ENCODE measurements around the gene NME7.

Gene NME7

GRCh38 chr1:169120066-169120465 is 247.5 kb downstream of the NME7 start:
- Mint-ChIP-seq H3K27ac (ENCODE audit: low read depth) (no peak overlapping the region), H3K36me3 (ENCODE audit: insufficient read depth) (peaks cover 2% of the 10 kb centered on the region), H3K27me3 (no peaks in the 10 kb centered on the region), H3K9me3 (no peaks in the 10 kb centered on the region), H3K4me3 (no peak overlapping the region), H3K4me1 (no peaks in the 10 kb centered on the region)
- no peak for DNase-seq (ENCODE audit: low spot score in 2 of 2)
- ATAC-seq (replicated peaks; ENCODE audit: extremely low read depth, poor library complexity, severe bottlenecking): no peak

- Mint-ChIP-seq H3K4me1 (no peaks in the 10 kb centered on the region), H3K27me3 (no peaks in the 10 kb centered on the region), H3K36me3 (ENCODE audit: insufficient read depth) (peaks cover 4% of the 10 kb centered on the region), H3K4me3 (no peak overlapping the region), H3K27ac (ENCODE audit: low read depth) (no peak overlapping the region), H3K9me3 (no peaks in the 10 kb centered on the region)
- DNase-seq (ENCODE audit: low spot score in 2 of 2) (no peak), ATAC-seq (replicated peaks; ENCODE audit: extremely low read depth, poor library complexity, severe bottlenecking) (no peak)
Measured at GRCh38 chr1:169119405-169119804, 248.2 kb downstream of the NME7 start.

DNA sequence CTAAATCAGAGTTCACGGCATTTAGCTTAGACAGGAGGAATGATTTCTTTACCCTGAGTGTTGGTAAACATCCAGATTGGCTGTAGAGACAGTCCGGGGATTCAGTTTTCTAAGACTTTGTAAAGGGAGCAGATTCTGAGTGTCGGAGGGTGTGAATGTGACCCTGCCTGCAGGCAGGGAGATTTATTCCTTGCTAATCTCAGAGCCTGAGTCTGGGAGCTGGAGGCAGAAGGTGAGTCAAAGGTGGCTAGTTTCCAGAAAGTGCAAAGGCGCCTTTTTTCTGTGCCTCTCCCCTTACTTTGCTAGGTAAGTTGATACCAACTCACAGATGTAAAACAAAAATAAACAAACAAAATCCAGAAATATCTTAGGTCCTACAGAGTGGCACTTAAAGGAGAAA is 249.4 kb downstream of the NME7 start:
- Mint-ChIP-seq H3K27ac (ENCODE audit: low read depth) (no peak overlapping the region), H3K9me3 (no peaks in the 10 kb centered on the region), H3K36me3 (ENCODE audit: insufficient read depth) (peaks cover 4% of the 10 kb centered on the region), H3K27me3 (no peaks in the 10 kb centered on the region), H3K4me1 (no peaks in the 10 kb centered on the region), H3K4me3 (no peak overlapping the region)
- ATAC-seq (replicated peaks; ENCODE audit: extremely low read depth, poor library complexity, severe bottlenecking) (no peak), DNase-seq (ENCODE audit: low spot score in 2 of 2) (no peak)

GRCh38 chr1:169117599-169117998 is 250.0 kb downstream of the NME7 start:
- no peaks in the 10 kb centered on the region for H3K9me3 Mint-ChIP-seq
- peaks cover 4% of the 10 kb centered on the region for H3K36me3 Mint-ChIP-seq (ENCODE audit: insufficient read depth)
- no peaks in the 10 kb centered on the region for H3K4me1 Mint-ChIP-seq
- no peaks in the 10 kb centered on the region for H3K27me3 Mint-ChIP-seq
- H3K4me3 Mint-ChIP-seq: no peak overlapping the region
- H3K27ac Mint-ChIP-seq (ENCODE audit: low read depth): no peak overlapping the region
- no peak for DNase-seq (ENCODE audit: low spot score in 2 of 2)
- no peak for ATAC-seq (replicated peaks; ENCODE audit: extremely low read depth, poor library complexity, severe bottlenecking)

- Mint-ChIP-seq H3K27me3 (no peaks in the 10 kb centered on the region), H3K9me3 (no peaks in the 10 kb centered on the region), H3K36me3 (ENCODE audit: insufficient read depth) (peaks cover 4% of the 10 kb centered on the region), H3K27ac (ENCODE audit: low read depth) (no peak overlapping the region), H3K4me1 (no peaks in the 10 kb centered on the region), H3K4me3 (no peak overlapping the region)
- no peak for DNase-seq (ENCODE audit: low spot score in 2 of 2)
- ATAC-seq (replicated peaks; ENCODE audit: extremely low read depth, poor library complexity, severe bottlenecking): no peak
Measured at GRCh38 chr1:169117014-169117413, 250.6 kb downstream of the NME7 start.

- DNase-seq (ENCODE audit: low spot score in 2 of 2) (no peak), ATAC-seq (replicated peaks; ENCODE audit: extremely low read depth, poor library complexity, severe bottlenecking) (no peak)
- peaks cover 4% of the 10 kb centered on the region for H3K36me3 Mint-ChIP-seq (ENCODE audit: insufficient read depth)
- H3K9me3 Mint-ChIP-seq: no peaks in the 10 kb centered on the region
- H3K27ac Mint-ChIP-seq (ENCODE audit: low read depth): no peak overlapping the region
- no peak overlapping the region for H3K4me3 Mint-ChIP-seq
- H3K4me1 Mint-ChIP-seq: no peaks in the 10 kb centered on the region
- no peaks in the 10 kb centered on the region for H3K27me3 Mint-ChIP-seq
Measured at GRCh38 chr1:169115891-169116585, 251.6 kb downstream of the NME7 start.

DNA sequence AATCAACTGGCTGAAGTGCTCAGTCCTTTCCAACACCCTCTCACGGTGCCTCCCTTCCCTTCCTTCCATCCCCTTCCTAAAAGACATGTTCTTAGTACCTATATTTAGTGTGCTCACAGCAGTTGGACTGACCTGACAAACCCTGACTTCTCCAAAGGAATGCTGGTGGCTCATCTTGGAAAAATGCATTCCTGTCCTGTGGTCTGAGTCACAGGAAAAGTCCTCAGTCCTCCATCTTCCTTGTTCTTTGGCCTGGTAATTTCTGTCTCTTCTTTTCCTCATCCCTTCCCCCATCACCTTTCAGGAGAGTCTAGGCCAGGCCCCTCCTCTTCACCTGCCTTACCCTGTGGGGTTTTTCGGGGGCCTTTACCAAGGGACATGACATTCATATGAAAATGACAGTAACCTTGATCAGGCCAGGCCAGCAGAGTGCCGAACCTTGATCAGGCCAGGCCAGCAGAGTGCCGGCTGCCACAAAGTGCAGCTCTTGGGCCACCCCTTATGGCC is 253.9 kb downstream of the NME7 start:
- H3K27ac Mint-ChIP-seq (ENCODE audit: low read depth): no peak overlapping the region
- H3K9me3 Mint-ChIP-seq: no peaks in the 10 kb centered on the region
- H3K36me3 Mint-ChIP-seq (ENCODE audit: insufficient read depth): peaks cover 4% of the 10 kb centered on the region
- DNase-seq (ENCODE audit: low spot score in 2 of 2) (no peak), ATAC-seq (replicated peaks; ENCODE audit: extremely low read depth, poor library complexity, severe bottlenecking) (no peak)
- H3K4me3 Mint-ChIP-seq: no peak overlapping the region
- H3K27me3 Mint-ChIP-seq: no peaks in the 10 kb centered on the region
- peaks cover 15% of the 10 kb centered on the region for H3K4me1 Mint-ChIP-seq

- Mint-ChIP-seq H3K4me3 (no peak overlapping the region), H3K27me3 (no peaks in the 10 kb centered on the region), H3K9me3 (no peaks in the 10 kb centered on the region), H3K4me1 (peaks cover 17% of the 10 kb centered on the region), H3K27ac (ENCODE audit: low read depth) (no peak overlapping the region), H3K36me3 (ENCODE audit: insufficient read depth) (peaks cover 5% of the 10 kb centered on the region)
- no peak for ATAC-seq (replicated peaks; ENCODE audit: extremely low read depth, poor library complexity, severe bottlenecking)
- no peak for DNase-seq (ENCODE audit: low spot score in 2 of 2)
Measured at GRCh38 chr1:169112241-169112640, 255.4 kb downstream of the NME7 start.

GRCh38 chr1:169111472-169111871 is 256.1 kb downstream of the NME7 start:
- Mint-ChIP-seq H3K9me3 (no peaks in the 10 kb centered on the region), H3K4me1 (peaks cover 22% of the 10 kb centered on the region), H3K27me3 (no peaks in the 10 kb centered on the region), H3K36me3 (ENCODE audit: insufficient read depth) (peaks cover 9% of the 10 kb centered on the region), H3K27ac (ENCODE audit: low read depth) (no peak overlapping the region), H3K4me3 (no peak overlapping the region)
- DNase-seq (ENCODE audit: low spot score in 2 of 2): no peak
- no peak for ATAC-seq (replicated peaks; ENCODE audit: extremely low read depth, poor library complexity, severe bottlenecking)

- peaks cover 9% of the 10 kb centered on the region for H3K36me3 Mint-ChIP-seq (ENCODE audit: insufficient read depth)
- no peak for ATAC-seq (replicated peaks; ENCODE audit: extremely low read depth, poor library complexity, severe bottlenecking)
- peaks cover 22% of the 10 kb centered on the region for H3K4me1 Mint-ChIP-seq
- H3K27ac Mint-ChIP-seq (ENCODE audit: low read depth): no peak overlapping the region
- peak overlapping the region; percentile 21 for H3K4me3 Mint-ChIP-seq
- H3K27me3 Mint-ChIP-seq: no peaks in the 10 kb centered on the region
- no peaks in the 10 kb centered on the region for H3K9me3 Mint-ChIP-seq
- no peak for DNase-seq (ENCODE audit: low spot score in 2 of 2)
Measured at GRCh38 chr1:169110689-169111447, 256.7 kb downstream of the NME7 start.

DNA sequence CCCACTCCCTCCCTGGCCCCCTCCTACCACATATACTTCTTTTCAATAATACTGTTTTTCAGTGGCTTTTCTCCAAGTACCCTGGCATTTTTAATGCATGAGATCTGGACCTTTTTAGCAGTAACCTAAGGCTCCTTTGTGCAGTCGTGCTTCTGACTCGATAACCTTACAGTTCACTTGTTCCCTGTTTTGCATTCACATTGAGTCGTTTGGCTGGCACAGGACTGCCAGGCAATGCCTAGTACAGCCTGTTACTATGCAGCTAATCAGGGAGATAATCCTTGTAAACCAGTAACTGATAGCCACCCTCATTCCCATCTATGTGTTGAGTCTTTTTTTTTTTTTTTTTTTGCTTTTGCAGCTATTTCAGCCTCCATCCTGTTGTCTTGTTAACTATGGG is 257.4 kb downstream of the NME7 start:
- peak overlapping the region; percentile 21 for H3K4me3 Mint-ChIP-seq

GRCh38 chr1:169109561-169110134 is 257.9 kb downstream of the NME7 start:
- DNase-seq (ENCODE audit: low spot score in 2 of 2): no peak
- Mint-ChIP-seq H3K27me3 (no peaks in the 10 kb centered on the region), H3K27ac (ENCODE audit: low read depth) (no peak overlapping the region), H3K4me3 (peak overlapping the region; percentile 21), H3K9me3 (no peaks in the 10 kb centered on the region), H3K36me3 (ENCODE audit: insufficient read depth) (peaks cover 6% of the 10 kb centered on the region), H3K4me1 (peaks cover 22% of the 10 kb centered on the region)
- no peak for ATAC-seq (replicated peaks; ENCODE audit: extremely low read depth, poor library complexity, severe bottlenecking)

More for the DNA sequence above, 257.4 kb downstream of the NME7 start:
- Mint-ChIP-seq H3K4me1 (peaks cover 22% of the 10 kb centered on the region), H3K27ac (ENCODE audit: low read depth) (no peak overlapping the region), H3K36me3 (ENCODE audit: insufficient read depth) (peaks cover 8% of the 10 kb centered on the region), H3K27me3 (no peaks in the 10 kb centered on the region), H3K9me3 (no peaks in the 10 kb centered on the region)
- ATAC-seq (replicated peaks; ENCODE audit: extremely low read depth, poor library complexity, severe bottlenecking): no peak
- DNase-seq (ENCODE audit: low spot score in 2 of 2): no peak

Data from central memory CD8-positive, alpha-beta T cell (primary cell).